GM20431 (cell line): Measurements from ENCODE around the gene WDR49.
"Not testable (repeated sequence)": the region's sequence is repeated elsewhere in the genome, so short reads cannot be mapped to it uniquely, and the experiment has no call there.

Experiments used
- in situ Hi-C: fragments of 300-500 bp; cut with MseI, MboI; formaldehyde crosslinking; loops from one replicate; pipeline ENCODE4 v1.15.0; 2020; ENCODE audit warnings: low sequenced_read_pairs; ENCODE audit not compliant: unreplicated experiment

WDR49 gene

DNA sequence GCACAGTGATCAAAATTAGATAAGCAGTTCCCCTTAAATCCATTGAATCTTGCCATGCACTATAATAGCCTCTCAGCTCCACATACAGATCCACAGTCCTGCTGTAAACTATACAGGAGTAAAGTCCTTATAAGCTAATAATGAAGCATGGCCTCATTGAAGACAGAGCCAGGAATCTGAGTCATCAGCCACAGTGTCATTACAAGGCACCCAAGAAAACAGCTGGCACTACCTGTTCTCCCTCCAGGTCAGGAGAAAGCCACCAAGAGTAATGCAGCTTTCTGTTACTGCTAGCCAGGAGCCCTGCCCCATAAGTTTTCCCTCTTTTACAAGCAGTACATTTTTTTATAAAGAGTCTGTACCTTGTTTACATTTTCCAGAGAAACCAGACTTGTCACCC is 27.3 kb downstream of the WDR49 start:
- in situ Hi-C loops = no loop called here

GRCh38 chr3:167615030-167615429 is 38.7 kb downstream of the WDR49 start:
- in situ Hi-C loops = no loop called here

DNA sequence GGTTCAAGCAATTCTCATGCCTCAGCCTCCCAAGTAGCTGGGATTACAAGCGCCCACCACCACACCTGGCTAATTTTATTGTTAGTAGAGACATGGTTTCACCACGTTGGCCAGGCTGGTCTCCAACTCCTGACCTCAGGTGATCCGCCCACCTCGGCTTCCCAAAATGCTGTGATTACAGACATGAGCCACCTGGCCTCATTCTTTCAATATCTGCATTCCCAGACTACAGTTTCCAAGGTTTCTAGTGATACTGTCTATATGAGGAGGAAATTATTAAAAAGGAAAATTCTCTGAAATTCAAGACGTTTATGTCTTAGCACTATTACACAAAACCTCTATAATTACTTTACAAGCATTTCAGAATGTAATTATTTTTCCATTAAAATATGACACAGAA is 39.5 kb downstream of the WDR49 start:
- in situ Hi-C loops = not testable (repeated sequence)

DNA sequence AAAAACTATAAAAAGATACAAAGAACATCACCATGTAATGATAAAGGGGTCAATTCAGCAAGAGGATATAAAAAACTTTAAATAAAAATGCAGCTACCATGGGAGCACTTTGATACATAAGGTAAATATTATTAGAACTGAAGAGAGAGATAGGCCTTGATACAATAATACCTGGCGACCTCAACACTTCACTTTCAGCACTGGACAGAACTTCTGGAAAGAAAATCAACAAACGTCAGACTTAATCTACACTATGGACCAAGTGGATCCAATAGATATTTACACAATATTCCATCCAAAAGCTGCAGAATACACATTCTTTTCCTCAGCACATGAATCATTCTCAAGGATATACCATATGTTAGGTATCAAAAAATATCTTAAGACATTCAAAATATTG is 42.0 kb downstream of the WDR49 start:
- in situ Hi-C loops = no loop called here

- in situ Hi-C loops = no loop called here
Measured at GRCh38 chr3:167609156-167609555, 44.6 kb downstream of the WDR49 start.

GRCh38 chr3:167606836-167607235 is 46.9 kb downstream of the WDR49 start:
- in situ Hi-C loops = no loop called here

- in situ Hi-C loops = no loop called here
Measured at GRCh38 chr3:167605871-167606270, 47.9 kb downstream of the WDR49 start.

- in situ Hi-C loops = no loop called here
Measured at GRCh38 chr3:167602041-167602440, 51.7 kb downstream of the WDR49 start.

GRCh38 chr3:167587651-167588050 is 66.1 kb downstream of the WDR49 start:
- in situ Hi-C loops = no loop called here

- in situ Hi-C loops = no loop called here
Measured at GRCh38 chr3:167575000-167575600, 78.6 kb downstream of the WDR49 start.

DNA sequence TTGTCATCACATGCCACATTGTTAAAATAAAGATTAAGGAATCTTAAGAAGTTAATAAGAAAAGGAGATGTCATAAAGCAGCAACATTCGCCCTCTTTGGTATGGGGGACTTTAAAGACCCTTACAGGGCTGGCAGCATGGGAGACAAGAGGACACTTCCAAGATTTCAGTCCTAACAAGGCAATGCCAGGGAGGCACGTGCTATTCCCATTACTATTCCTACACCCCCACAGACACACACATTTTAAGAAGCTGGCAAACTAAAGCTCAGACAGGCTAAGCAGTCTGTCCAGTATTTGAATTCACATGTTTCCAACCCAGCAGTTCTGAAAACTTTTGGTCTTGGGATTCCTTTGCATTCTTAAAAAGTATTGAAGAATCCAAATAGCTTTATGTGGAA is 80.8 kb downstream of the WDR49 start:
- in situ Hi-C loops = no loop called here

GRCh38 chr3:167568634-167569033 is 85.1 kb downstream of the WDR49 start:
- in situ Hi-C loops = no loop called here

DNA sequence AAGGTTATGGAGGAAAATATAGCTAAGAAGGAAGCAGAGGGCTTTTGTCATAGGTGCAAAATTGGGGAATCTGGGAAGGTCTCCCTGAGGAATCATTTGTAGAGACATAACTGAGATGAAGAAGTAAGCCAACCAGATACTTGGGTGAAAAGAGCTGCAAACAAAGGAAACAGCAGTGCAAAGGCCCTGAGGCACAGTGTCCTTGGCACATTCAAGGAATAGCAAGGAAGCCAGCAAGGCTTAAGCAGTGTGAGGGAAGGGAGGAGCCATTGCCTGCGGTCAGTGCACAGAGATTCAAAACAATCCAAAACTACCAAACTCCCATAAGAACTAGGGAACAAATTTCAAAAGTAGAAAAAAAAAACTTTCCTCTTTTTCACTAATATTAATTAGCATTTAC is 88.3 kb downstream of the WDR49 start:
- in situ Hi-C loops = no loop called here

DNA sequence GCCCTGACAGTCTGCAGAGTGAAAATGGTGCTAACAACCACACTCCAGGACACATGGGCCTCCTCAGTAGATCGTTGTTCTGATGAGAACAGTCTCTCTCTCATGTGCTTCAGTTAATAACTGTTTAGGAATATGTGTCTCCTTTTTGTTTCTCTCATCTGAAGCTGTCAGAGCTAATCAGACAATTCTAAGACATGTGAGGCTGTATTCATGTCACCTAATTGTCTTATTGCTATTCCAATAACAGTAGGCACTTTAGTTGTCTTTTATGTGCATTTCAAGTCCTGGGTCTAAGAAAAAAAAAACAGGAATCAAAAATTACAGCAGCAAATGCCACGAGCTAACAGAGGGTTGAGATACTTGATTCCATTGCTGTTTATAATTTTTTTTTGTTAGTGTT is 89.1 kb downstream of the WDR49 start:
- in situ Hi-C loops = no loop called here

- in situ Hi-C loops = no loop called here
Measured at GRCh38 chr3:167559924-167560323, 93.8 kb downstream of the WDR49 start.

- in situ Hi-C loops = no loop called here
Measured at GRCh38 chr3:167554898-167555297, 98.8 kb downstream of the WDR49 start.

DNA sequence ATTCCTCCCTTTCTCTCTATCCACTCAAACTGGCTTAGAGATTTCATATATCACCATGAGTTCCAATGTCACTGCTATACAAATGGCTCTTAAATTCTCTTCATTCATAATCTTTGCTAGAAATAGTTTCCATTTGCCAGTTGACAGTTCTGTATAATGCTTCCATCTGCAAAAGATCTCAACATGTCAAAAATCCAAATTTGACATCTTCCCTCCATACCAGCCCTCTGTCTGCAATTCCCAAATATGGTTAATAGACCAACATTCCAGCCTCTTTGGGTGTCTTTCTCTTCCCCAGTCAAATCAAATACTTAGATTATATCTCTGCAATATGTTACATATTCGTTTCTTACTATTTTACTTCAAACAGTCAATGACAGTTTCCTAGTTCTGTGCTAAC is 115.7 kb downstream of the WDR49 start:
- in situ Hi-C loops = no loop called here

GRCh38 chr3:167521006-167521355 is 132.8 kb downstream of the WDR49 start:
- in situ Hi-C loops = no loop called here

DNA sequence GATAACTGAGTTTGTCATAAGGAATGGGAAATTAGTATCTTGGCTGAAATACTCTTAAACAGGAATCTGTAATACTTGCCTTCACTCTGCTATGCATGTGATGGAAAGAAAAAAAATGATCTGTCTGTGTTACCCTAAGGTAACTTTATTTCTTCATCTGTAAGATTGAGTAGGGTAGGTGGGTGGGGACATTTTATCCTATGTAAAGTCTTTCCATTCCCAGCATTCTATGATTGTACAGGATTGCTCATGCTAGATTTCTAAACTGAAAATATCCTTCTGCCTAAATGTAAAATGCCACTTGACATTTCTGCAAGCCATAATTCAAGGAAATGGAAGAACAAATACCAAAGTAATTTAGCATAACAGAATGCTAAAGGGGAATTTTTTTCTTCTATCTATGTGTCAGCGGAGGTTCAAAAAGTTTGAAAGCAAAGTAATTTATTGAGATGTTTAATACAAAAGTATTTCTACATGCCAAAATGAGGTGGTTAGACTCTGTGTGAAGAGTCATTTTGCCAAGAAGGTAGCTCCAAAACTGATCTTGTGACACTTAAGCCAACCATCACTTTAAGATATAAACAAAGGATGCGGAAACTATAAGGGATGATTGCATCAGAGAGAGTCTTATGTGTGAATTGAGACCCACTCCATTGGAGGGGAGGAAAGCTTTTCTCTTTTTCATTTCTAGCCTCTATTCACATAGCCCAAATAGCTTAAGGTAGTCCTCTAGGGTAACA is 133.3 kb downstream of the WDR49 start:
- in situ Hi-C loops = no loop called here

- in situ Hi-C loops = no loop called here
Measured at GRCh38 chr3:167507954-167508353, 145.8 kb downstream of the WDR49 start.

DNA sequence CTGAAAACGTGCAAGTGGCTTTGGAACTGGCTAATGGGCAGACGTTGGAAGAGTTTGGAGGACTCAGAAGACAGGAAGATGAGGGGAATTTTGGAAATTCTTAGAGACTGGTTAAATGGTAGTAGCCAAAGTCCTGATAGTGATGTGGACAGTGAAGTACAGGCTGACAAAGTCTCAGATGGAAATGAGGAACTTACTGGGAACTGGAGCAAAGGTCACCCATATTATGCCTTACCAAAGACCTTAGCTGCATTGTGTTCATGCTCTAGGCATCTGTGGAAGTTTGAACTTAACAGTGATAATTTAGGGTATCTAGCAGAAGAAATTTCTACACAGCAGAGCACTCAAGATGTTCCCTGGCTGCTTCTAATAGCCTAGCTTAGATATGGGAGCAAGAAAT is 151.3 kb downstream of the WDR49 start:
- in situ Hi-C loops = no loop called here

- in situ Hi-C loops = no loop called here
Measured at GRCh38 chr3:167501941-167502340, 151.8 kb downstream of the WDR49 start.
